Ovary (tissue), 9 donors: Measurements from ENCODE around the gene CWC25. TPM values are rescaled to one million over a fixed set of nuclear protein-coding genes. Genes with fewer than 3 reads are reported as not detected.

Experiments used
- DNase-seq, 5 donors: peaks; one replicate each; pipeline ENCODE4 v3.0.0-alpha.2; 2019 to 2020
- H3K27ac ChIP-seq, 2 donors: fragments of 200-600 bp; one replicate each; pipeline versions ENCODE4 v1.5.1 to v1.8.0; 2019 to 2022
- H3K27me3 ChIP-seq: fragments of 200-600 bp; one replicate; pipeline ENCODE4 v1.8.0; 2022
- H3K36me3 ChIP-seq: fragments of 200-600 bp; sonication (generic); one replicate; pipeline ENCODE4 v1.5.1; 2019
- H3K4me1 ChIP-seq: one replicate; pipeline ENCODE4 v1.8.1; 2013; ENCODE audit warnings: mild to moderate bottlenecking, moderate library complexity; ENCODE audit not compliant: insufficient read depth
- H3K4me3 ChIP-seq: fragments of 200-600 bp; sonication (generic); one replicate; pipeline ENCODE4 v1.5.1; 2017
- H3K9me3 ChIP-seq, 2 donors: fragments of 200-600 bp in 1 of 2; sonication (generic) in 1 of 2; one replicate each; pipeline versions ENCODE4 v1.5.1 to v1.8.1; 2013 to 2019; ENCODE audit warnings: mild to moderate bottlenecking in 1 of 2, moderate library complexity in 1 of 2
- EP300 ChIP-seq: sonication (generic); formaldehyde crosslinking; IDR thresholded peaks from one replicate; pipeline ENCODE4 v1.6.1; 2017; ENCODE audit warnings: antibody characterized with exemption
- POLR2A ChIP-seq: fragments of 450-650 bp; IDR thresholded peaks from one replicate; pipeline ENCODE4 v1.6.1; 2017; ENCODE audit warnings: antibody characterized with exemption, mild to moderate bottlenecking, moderate library complexity
- WGBS, 3 donors: extraction: QIAGEN DNeasy Blood & Tissue Kit in 1 of 3; methylation state at CpG; one replicate each; pipeline versions ENCODE4 v1.1.5 to v1.1.7; 2013 to 2017; 5-methylcytosine and 5-hydroxymethylcytosine counted together
- intact Hi-C, 4 donors: fragments of 100-400 bp; cut with DNase I; formaldehyde crosslinking; loops; one replicate each; pipeline versions ENCODE4 v1.11.0 to v1.15.1; 2022 to 2023
- polyA plus RNA-seq, 2 donors: library from polyadenylated mRNA; stranded (reverse); fragments of 200-250 nt in 1 of 2; fragments of 350-450 nt in 1 of 2; fragmentation: Illumina TruSeq in 1 of 2; extraction: RNeasy Lipid Tissue Mini Kit (QIAGEN cat#74804) in 1 of 2; gene quantifications; one replicate each; pipeline ENCODE4 v1.2.3, GENCODE V29; 2013 to 2014
- total RNA-seq, 7 donors: library from RNA; depleted of rRNA in 2 of 7; stranded (reverse); fragments of >200 nt in 2 of 7; fragmentation: NEBNext Ultra II Directional in 3 of 7; extraction: Animal tissue kit (Norgen Biotek cat#: 25700) in 3 of 7; gene quantifications; one replicate each; pipeline versions ENCODE4 v1.1.0 to v1.2.4, GENCODE V29; 2016 to 2023
- TF ChIP-seq, protein P1 (sequence below), 3 donors: fragments of 450-650 bp in 2 of 3; fragments of 200-600 bp in 1 of 3; IDR thresholded peaks; one replicate each; pipeline versions ENCODE4 v1.5.1 to v1.8.0; 2016 to 2022; ENCODE audit warnings: antibody characterized with exemption in 3 of 3, mild to moderate bottlenecking in 1 of 3
- donor health status: DM: no; HTN: no; CAD: no; lungs with moderate emphysema.
- donor health status: DM: no; HTN: no; CAD: no.
- donor health status: Bipolar disorder and iron deficiency.
- donor health status: DM: yes; HTN: yes; CAD: no.
- donor health status: DM: no; HTN: no; CAD: no.
- donor health status: DM: yes; HTN: yes; CAD: no.

The CWC25 gene
- total and polyA plus RNA-seq, 9 donors, result 16.4 to 25.2 (median 18.6) TPM

DNA sequence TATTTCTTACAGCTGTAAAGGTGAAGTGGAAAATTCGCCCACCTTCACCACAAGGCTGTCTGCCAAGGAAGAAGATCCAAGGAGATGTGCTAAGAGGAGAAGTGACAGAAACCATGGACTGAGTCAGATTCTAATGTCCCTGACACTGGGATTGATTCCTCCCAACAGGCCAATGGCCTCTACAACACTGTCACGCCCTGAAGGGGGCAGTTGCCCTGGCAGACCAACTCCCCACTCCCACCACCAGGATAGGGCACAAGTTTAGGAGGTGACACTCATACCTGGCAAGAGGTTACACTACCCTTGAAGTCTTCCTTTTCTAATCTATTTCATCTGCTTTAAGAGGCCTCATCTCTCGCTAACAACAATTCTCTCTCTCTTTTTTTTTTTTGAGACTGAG is 41.9 kb downstream of the CWC25 start:
- TF ChIP-seq EP300, result no peak
- TF ChIP-seq, protein P1, sequence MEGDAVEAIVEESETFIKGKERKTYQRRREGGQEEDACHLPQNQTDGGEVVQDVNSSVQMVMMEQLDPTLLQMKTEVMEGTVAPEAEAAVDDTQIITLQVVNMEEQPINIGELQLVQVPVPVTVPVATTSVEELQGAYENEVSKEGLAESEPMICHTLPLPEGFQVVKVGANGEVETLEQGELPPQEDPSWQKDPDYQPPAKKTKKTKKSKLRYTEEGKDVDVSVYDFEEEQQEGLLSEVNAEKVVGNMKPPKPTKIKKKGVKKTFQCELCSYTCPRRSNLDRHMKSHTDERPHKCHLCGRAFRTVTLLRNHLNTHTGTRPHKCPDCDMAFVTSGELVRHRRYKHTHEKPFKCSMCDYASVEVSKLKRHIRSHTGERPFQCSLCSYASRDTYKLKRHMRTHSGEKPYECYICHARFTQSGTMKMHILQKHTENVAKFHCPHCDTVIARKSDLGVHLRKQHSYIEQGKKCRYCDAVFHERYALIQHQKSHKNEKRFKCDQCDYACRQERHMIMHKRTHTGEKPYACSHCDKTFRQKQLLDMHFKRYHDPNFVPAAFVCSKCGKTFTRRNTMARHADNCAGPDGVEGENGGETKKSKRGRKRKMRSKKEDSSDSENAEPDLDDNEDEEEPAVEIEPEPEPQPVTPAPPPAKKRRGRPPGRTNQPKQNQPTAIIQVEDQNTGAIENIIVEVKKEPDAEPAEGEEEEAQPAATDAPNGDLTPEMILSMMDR (IDR thresholded peaks at IDR 0.05), result no peak
- no peak for TF ChIP-seq POLR2A
- 91 to 94% (median 92%) methylated on average over 3 of the region's 3 CpGs for WGBS, 3 donors
- no peak overlapping the region for H3K4me3 ChIP-seq
- no peaks in the 10 kb centered on the region for H3K4me1 ChIP-seq
- intact Hi-C loops, result loop anchor here in 1 of 4 donors (10.0 kb wide), 1 partner anchor 62 kb away; a partner anchor contains a TSS
- H3K36me3 ChIP-seq, result no peaks in the 10 kb centered on the region
- H3K27ac ChIP-seq, result no peak overlapping the region
- H3K9me3 ChIP-seq, result no peaks in the 10 kb centered on the region
- no peaks in the 10 kb centered on the region for H3K27me3 ChIP-seq
- no peak for DNase-seq

DNA sequence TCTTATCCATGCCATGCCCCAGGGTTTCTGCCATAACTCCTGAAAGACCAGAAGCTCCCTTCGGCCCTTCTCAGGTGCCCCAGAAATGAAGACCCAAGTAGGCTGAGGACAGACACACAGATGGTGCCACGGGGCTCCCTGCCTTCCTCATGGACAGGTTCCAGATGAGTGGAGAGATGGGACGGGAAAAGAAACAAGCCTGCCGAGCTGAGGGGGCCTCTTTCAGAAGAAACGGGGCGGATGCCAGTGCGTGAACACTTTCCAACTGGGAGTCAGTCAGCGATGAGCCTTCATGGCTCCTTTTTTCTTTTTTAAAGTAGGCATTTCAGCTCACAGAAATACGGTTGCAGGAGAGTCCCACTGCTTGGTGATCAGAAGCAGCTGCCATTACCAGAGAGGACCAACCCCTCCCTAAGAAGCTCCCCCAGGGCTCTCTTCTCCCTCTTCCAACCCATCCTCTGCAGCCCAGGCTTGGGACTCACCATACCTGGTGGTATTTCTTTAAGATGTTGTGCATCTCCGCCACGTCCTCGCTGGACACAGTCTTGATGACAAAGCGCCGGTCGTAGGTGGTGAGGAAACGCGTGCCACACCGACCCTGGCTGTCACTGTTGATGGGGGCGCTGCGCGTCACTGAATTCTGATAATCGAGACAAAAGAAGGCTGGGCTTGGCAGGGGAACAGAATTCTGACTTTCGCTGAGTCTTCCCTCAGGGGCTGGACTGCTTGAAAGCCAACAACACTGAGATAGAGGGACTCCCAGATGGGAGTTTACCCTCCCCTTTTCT is 45.0 kb downstream of the CWC25 start:
- 82 to 86% (median 83%) methylated on average over 23 of the region's 23 CpGs for WGBS, 3 donors
- no peaks in the 10 kb centered on the region for H3K4me1 ChIP-seq
- intact Hi-C loops, result loop anchor here in 1 of 4 donors (10.0 kb wide), 1 partner anchor 65 kb away; a partner anchor contains a TSS
- no peak for DNase-seq
- no peak overlapping the region for H3K27ac ChIP-seq
- H3K9me3 ChIP-seq, result no peaks in the 10 kb centered on the region
- no peaks in the 10 kb centered on the region for H3K36me3 ChIP-seq
- TF ChIP-seq, protein P1 (IDR thresholded peaks at IDR 0.05), result no peak
- no peak for TF ChIP-seq EP300
- H3K4me3 ChIP-seq, result no peak overlapping the region
- H3K27me3 ChIP-seq, result no peaks in the 10 kb centered on the region

DNA sequence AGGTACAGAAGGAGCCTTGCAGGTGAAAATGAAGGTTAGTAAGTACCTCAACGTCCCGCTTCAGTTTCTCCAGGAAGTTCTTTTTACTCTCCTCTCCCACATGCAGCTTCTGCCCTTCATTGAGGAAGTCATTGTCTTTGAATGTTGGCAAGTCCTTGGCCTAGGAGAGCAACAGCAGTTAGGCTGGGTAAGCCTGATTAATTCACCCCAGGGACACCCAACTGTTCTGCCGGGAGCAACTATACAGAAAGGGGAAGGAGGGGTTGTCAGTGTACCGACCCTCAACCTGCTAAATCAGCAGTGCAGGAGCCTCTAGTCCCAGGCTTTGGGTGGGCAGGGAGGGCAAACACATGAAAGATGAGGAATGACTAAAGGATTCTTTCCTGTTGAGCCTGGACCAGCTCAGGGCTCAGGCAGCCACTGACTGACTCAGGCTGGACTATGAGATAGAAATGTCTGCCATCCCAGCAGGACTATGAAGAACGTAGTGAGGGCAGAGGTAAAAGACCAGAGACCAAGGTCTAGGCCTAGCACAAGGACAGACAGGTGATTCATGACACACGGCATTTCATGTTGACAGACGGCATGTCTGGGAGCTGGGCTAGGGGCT is 47.4 kb downstream of the CWC25 start:
- Histone ChIP-seq H3K36me3 (no peaks in the 10 kb centered on the region), H3K27me3 (no peaks in the 10 kb centered on the region), H3K4me1 (no peaks in the 10 kb centered on the region), H3K9me3 (no peaks in the 10 kb centered on the region), H3K4me3 (no peak overlapping the region), H3K27ac (no peak overlapping the region)
- TF ChIP-seq EP300 (no peak), POLR2A (no peak)
- TF ChIP-seq, protein P1 (IDR thresholded peaks at IDR 0.05), result no peak
- no peak for DNase-seq
- intact Hi-C loops, result no loop called here
- WGBS, 3 donors, result 71 to 83% (median 73%) methylated on average over 7 of the region's 7 CpGs

DNA sequence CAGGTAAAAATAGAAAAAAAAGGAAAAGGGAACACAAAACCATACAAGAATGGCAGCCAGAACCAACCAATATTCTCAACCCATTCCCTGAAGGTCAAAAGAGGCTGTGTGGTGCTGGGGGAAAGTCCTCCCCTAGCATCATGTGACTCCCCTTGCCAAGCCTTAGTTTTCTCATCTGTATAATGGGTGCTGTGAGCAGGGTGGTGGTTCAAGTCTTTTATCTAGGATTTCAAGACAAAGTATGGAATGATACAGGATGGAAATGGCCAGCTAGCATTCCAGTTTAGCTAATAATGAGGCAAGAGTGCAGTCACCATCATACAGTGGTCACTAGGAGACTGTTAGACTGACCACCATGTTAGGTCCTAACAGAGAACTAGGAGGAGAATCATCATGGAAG is 51.9 kb downstream of the CWC25 start:
- no peak for DNase-seq
- TF ChIP-seq EP300 (no peak), POLR2A (no peak)
- TF ChIP-seq, protein P1 (IDR thresholded peaks at IDR 0.05), result no peak
- intact Hi-C loops, result no loop called here
- Histone ChIP-seq H3K4me3 (no peak overlapping the region), H3K9me3 (no peaks in the 10 kb centered on the region), H3K27me3 (no peaks in the 10 kb centered on the region), H3K4me1 (no peaks in the 10 kb centered on the region), H3K27ac (no peak overlapping the region), H3K36me3 (no peaks in the 10 kb centered on the region)
